Measurements from ENCODE around the gene ZG16.
"Not testable (repeated sequence)": the region's sequence is repeated elsewhere in the genome, so short reads cannot be mapped to it uniquely, and the experiment has no call there.

ZG16 gene

GRCh38 chr16:29757086-29757485, 21.0 kb upstream of the ZG16 start:
- H3K9me3 ChIP-seq (ENCODE audit: control insufficient read depth, low read depth, low read length); H3K4me3 ChIP-seq (ENCODE audit: low read length); H3K36me3 ChIP-seq (ENCODE audit: control insufficient read depth, low read depth, low read length); H3K27me3 ChIP-seq (ENCODE audit: control insufficient read depth, insufficient read depth, low read length); H3K27ac ChIP-seq (ENCODE audit: low read length); H3K4me1 ChIP-seq (ENCODE audit: control insufficient read depth, low read depth, low read length); H3K9ac ChIP-seq (ENCODE audit: low read length): not testable (repeated sequence)

- Histone ChIP-seq H3K27ac (ENCODE audit: low read length) (no peak overlapping the region), H3K4me3 (ENCODE audit: low read length) (no peak overlapping the region), H3K4me1 (ENCODE audit: control insufficient read depth, low read depth, low read length) (no peaks in the 10 kb centered on the region), H3K27me3 (ENCODE audit: control insufficient read depth, insufficient read depth, low read length) (no peaks in the 10 kb centered on the region), H3K9ac (ENCODE audit: low read length) (no peak overlapping the region), H3K9me3 (ENCODE audit: control insufficient read depth, low read depth, low read length) (no peaks in the 10 kb centered on the region), H3K36me3 (ENCODE audit: control insufficient read depth, low read depth, low read length) (no peaks in the 10 kb centered on the region)
Observed at GRCh38 chr16:29757950-29758466, 20.0 kb upstream of the ZG16 start.

- Histone ChIP-seq H3K4me1 (ENCODE audit: control insufficient read depth, low read depth, low read length) (no peaks in the 10 kb centered on the region), H3K27me3 (ENCODE audit: control insufficient read depth, insufficient read depth, low read length) (no peaks in the 10 kb centered on the region), H3K36me3 (ENCODE audit: control insufficient read depth, low read depth, low read length) (no peaks in the 10 kb centered on the region), H3K9me3 (ENCODE audit: control insufficient read depth, low read depth, low read length) (no peaks in the 10 kb centered on the region), H3K27ac (ENCODE audit: low read length) (no peak overlapping the region), H3K4me3 (ENCODE audit: low read length) (no peak overlapping the region), H3K9ac (ENCODE audit: low read length) (no peak overlapping the region)
Observed at GRCh38 chr16:29760567-29761279, 17.3 kb upstream of the ZG16 start.

- H3K27me3 ChIP-seq (ENCODE audit: control insufficient read depth, insufficient read depth, low read length); H3K36me3 ChIP-seq (ENCODE audit: control insufficient read depth, low read depth, low read length); H3K27ac ChIP-seq (ENCODE audit: low read length); H3K4me3 ChIP-seq (ENCODE audit: low read length); H3K9me3 ChIP-seq (ENCODE audit: control insufficient read depth, low read depth, low read length); H3K9ac ChIP-seq (ENCODE audit: low read length); H3K4me1 ChIP-seq (ENCODE audit: control insufficient read depth, low read depth, low read length): not testable (repeated sequence)
Observed at GRCh38 chr16:29761280-29761651, 16.8 kb upstream of the ZG16 start.

- Histone ChIP-seq H3K4me1 (ENCODE audit: control insufficient read depth, low read depth, low read length) (no peaks in the 10 kb centered on the region), H3K9ac (ENCODE audit: low read length) (no peak overlapping the region), H3K27me3 (ENCODE audit: control insufficient read depth, insufficient read depth, low read length) (no peaks in the 10 kb centered on the region), H3K27ac (ENCODE audit: low read length) (no peak overlapping the region), H3K4me3 (ENCODE audit: low read length) (no peak overlapping the region), H3K9me3 (ENCODE audit: control insufficient read depth, low read depth, low read length) (no peaks in the 10 kb centered on the region), H3K36me3 (ENCODE audit: control insufficient read depth, low read depth, low read length) (no peaks in the 10 kb centered on the region)
Observed at GRCh38 chr16:29761882-29762281, 16.2 kb upstream of the ZG16 start.

- H3K36me3 ChIP-seq (ENCODE audit: control insufficient read depth, low read depth, low read length), result no peaks in the 10 kb centered on the region
- H3K27ac ChIP-seq (ENCODE audit: low read length), result no peak overlapping the region
- H3K9ac ChIP-seq (ENCODE audit: low read length), result no peak overlapping the region
- H3K27me3 ChIP-seq (ENCODE audit: control insufficient read depth, insufficient read depth, low read length), result no peaks in the 10 kb centered on the region
- no peaks in the 10 kb centered on the region for H3K4me1 ChIP-seq (ENCODE audit: control insufficient read depth, low read depth, low read length)
- no peaks in the 10 kb centered on the region for H3K9me3 ChIP-seq (ENCODE audit: control insufficient read depth, low read depth, low read length)
- H3K4me3 ChIP-seq (ENCODE audit: low read length), result no peak overlapping the region
Observed at GRCh38 chr16:29763326-29763725, 14.7 kb upstream of the ZG16 start.

GRCh38 chr16:29765167-29766032, 12.7 kb upstream of the ZG16 start:
- Histone ChIP-seq H3K27ac (ENCODE audit: low read length) (no peak overlapping the region), H3K4me3 (ENCODE audit: low read length) (no peak overlapping the region), H3K4me1 (ENCODE audit: control insufficient read depth, low read depth, low read length) (no peaks in the 10 kb centered on the region), H3K9me3 (ENCODE audit: control insufficient read depth, low read depth, low read length) (no peaks in the 10 kb centered on the region), H3K36me3 (ENCODE audit: control insufficient read depth, low read depth, low read length) (no peaks in the 10 kb centered on the region), H3K9ac (ENCODE audit: low read length) (no peak overlapping the region), H3K27me3 (ENCODE audit: control insufficient read depth, insufficient read depth, low read length) (no peaks in the 10 kb centered on the region)

- H3K27me3 ChIP-seq (ENCODE audit: control insufficient read depth, insufficient read depth, low read length), result no peaks in the 10 kb centered on the region
- no peaks in the 10 kb centered on the region for H3K36me3 ChIP-seq (ENCODE audit: control insufficient read depth, low read depth, low read length)
- H3K9me3 ChIP-seq (ENCODE audit: control insufficient read depth, low read depth, low read length), result no peaks in the 10 kb centered on the region
- no peak overlapping the region for H3K4me3 ChIP-seq (ENCODE audit: low read length)
- no peak overlapping the region for H3K9ac ChIP-seq (ENCODE audit: low read length)
- H3K27ac ChIP-seq (ENCODE audit: low read length), result no peak overlapping the region
- no peaks in the 10 kb centered on the region for H3K4me1 ChIP-seq (ENCODE audit: control insufficient read depth, low read depth, low read length)
Observed at GRCh38 chr16:29766571-29766970, 11.5 kb upstream of the ZG16 start.

- H3K4me1 ChIP-seq (ENCODE audit: control insufficient read depth, low read depth, low read length), result no peaks in the 10 kb centered on the region
- no peaks in the 10 kb centered on the region for H3K36me3 ChIP-seq (ENCODE audit: control insufficient read depth, low read depth, low read length)
- no peak overlapping the region for H3K9ac ChIP-seq (ENCODE audit: low read length)
- H3K27ac ChIP-seq (ENCODE audit: low read length), result no peak overlapping the region
- no peaks in the 10 kb centered on the region for H3K27me3 ChIP-seq (ENCODE audit: control insufficient read depth, insufficient read depth, low read length)
- no peaks in the 10 kb centered on the region for H3K9me3 ChIP-seq (ENCODE audit: control insufficient read depth, low read depth, low read length)
- no peak overlapping the region for H3K4me3 ChIP-seq (ENCODE audit: low read length)
Observed at GRCh38 chr16:29767062-29767461, 11.0 kb upstream of the ZG16 start.

GRCh38 chr16:29769507-29769906, 8.5 kb upstream of the ZG16 start:
- H3K36me3 ChIP-seq (ENCODE audit: control insufficient read depth, low read depth, low read length), result no peaks in the 10 kb centered on the region
- no peaks in the 10 kb centered on the region for H3K27me3 ChIP-seq (ENCODE audit: control insufficient read depth, insufficient read depth, low read length)
- no peak overlapping the region for H3K4me3 ChIP-seq (ENCODE audit: low read length)
- H3K9ac ChIP-seq (ENCODE audit: low read length), result no peak overlapping the region
- no peaks in the 10 kb centered on the region for H3K4me1 ChIP-seq (ENCODE audit: control insufficient read depth, low read depth, low read length)
- H3K27ac ChIP-seq (ENCODE audit: low read length), result no peak overlapping the region
- no peaks in the 10 kb centered on the region for H3K9me3 ChIP-seq (ENCODE audit: control insufficient read depth, low read depth, low read length)

GRCh38 chr16:29770250-29770929, 7.7 kb upstream of the ZG16 start:
- H3K9me3 ChIP-seq (ENCODE audit: control insufficient read depth, low read depth, low read length), result no peaks in the 10 kb centered on the region
- no peak overlapping the region for H3K9ac ChIP-seq (ENCODE audit: low read length)
- no peak overlapping the region for H3K27ac ChIP-seq (ENCODE audit: low read length)
- no peaks in the 10 kb centered on the region for H3K36me3 ChIP-seq (ENCODE audit: control insufficient read depth, low read depth, low read length)
- no peaks in the 10 kb centered on the region for H3K4me1 ChIP-seq (ENCODE audit: control insufficient read depth, low read depth, low read length)
- H3K27me3 ChIP-seq (ENCODE audit: control insufficient read depth, insufficient read depth, low read length), result no peaks in the 10 kb centered on the region
- no peak overlapping the region for H3K4me3 ChIP-seq (ENCODE audit: low read length)
